H9 (cell line): ENCODE measurements around the gene C16orf78. TPM values are rescaled to one million over a fixed set of nuclear protein-coding genes. Genes with fewer than 3 reads are reported as not detected.

Experiments used
- DNase-seq: peaks from one replicate; pipeline ENCODE4 v3.0.0-alpha.2; 2017
- H2AFZ ChIP-seq: one replicate; pipeline ENCODE4 v1.6.1; 2013; ENCODE audit warnings: mild to moderate bottlenecking, low read length, control low read depth, moderate library complexity
- H2AK5ac ChIP-seq: 2 replicates; pipeline ENCODE4 v1.6.1; 2013; ENCODE audit warnings: low read length, control low read depth, mixed read lengths; ENCODE audit not compliant: insufficient read length
- H2BK120ac ChIP-seq: one replicate; pipeline ENCODE4 v1.6.1; 2013; ENCODE audit warnings: low read depth, mild to moderate bottlenecking, low read length, control low read depth, inconsistent platforms; ENCODE audit not compliant: poor library complexity, severe bottlenecking
- H2BK12ac ChIP-seq: 2 replicates; pipeline ENCODE4 v1.6.1; 2013; ENCODE audit warnings: low read length, control low read depth, mixed read lengths, low read depth; ENCODE audit not compliant: insufficient read length
- H2BK15ac ChIP-seq: 2 replicates; pipeline ENCODE4 v1.6.1; 2013; ENCODE audit warnings: low read depth, low read length, control low read depth
- H2BK20ac ChIP-seq: one replicate; pipeline ENCODE4 v1.6.1; 2013; ENCODE audit warnings: low read depth, mild to moderate bottlenecking, low read length, control low read depth, inconsistent platforms; ENCODE audit not compliant: poor library complexity, severe bottlenecking
- H2BK5ac ChIP-seq: 2 replicates; pipeline ENCODE4 v1.6.1; 2013; ENCODE audit warnings: low read length, control low read depth, mixed read lengths; ENCODE audit not compliant: insufficient read length
- H3K14ac ChIP-seq: 2 replicates; pipeline ENCODE4 v1.6.1; 2013; ENCODE audit warnings: low read length, control low read depth; ENCODE audit not compliant: insufficient read depth
- H3K18ac ChIP-seq: 2 replicates; pipeline ENCODE4 v1.6.1; 2013; ENCODE audit warnings: low read depth, mild to moderate bottlenecking, mixed read lengths, low read length, control low read depth; ENCODE audit not compliant: insufficient read length
- H3K23ac ChIP-seq: 2 replicates; pipeline ENCODE4 v1.6.1; 2013; ENCODE audit warnings: low read length, control low read depth, mixed read lengths, low read depth; ENCODE audit not compliant: insufficient read length
- H3K23me2 ChIP-seq: 2 replicates; pipeline ENCODE4 v1.6.1; 2013; ENCODE audit warnings: low read depth, mild to moderate bottlenecking, mixed read lengths, low read length, control low read depth; ENCODE audit not compliant: insufficient read length, poor library complexity, severe bottlenecking
- H3K27ac ChIP-seq: 2 replicates; pipeline ENCODE4 v1.5.1; 2013; ENCODE audit warnings: low read length, control low read depth, mixed read lengths, low read depth; ENCODE audit not compliant: insufficient read length
- H3K27me3 ChIP-seq: 2 replicates; pipeline ENCODE4 v1.6.1; 2013; ENCODE audit warnings: low read length, control low read depth, inconsistent platforms; ENCODE audit not compliant: insufficient read depth
- H3K4ac ChIP-seq: 2 replicates; pipeline ENCODE4 v1.6.1; 2013; ENCODE audit warnings: low read depth, mild to moderate bottlenecking, control low read depth, inconsistent platforms, low read length, moderate library complexity
- H3K4me1 ChIP-seq: 2 replicates; pipeline ENCODE4 v1.6.1; 2013; ENCODE audit warnings: low read length, control low read depth, inconsistent platforms; ENCODE audit not compliant: insufficient read depth
- H3K4me2 ChIP-seq: 2 replicates; pipeline ENCODE4 v1.6.1; 2013; ENCODE audit warnings: low read length, control low read depth, mixed read lengths; ENCODE audit not compliant: insufficient read length, insufficient read depth
- H3K56ac ChIP-seq: 2 replicates; pipeline ENCODE4 v1.6.1; 2013; ENCODE audit warnings: low read depth, mild to moderate bottlenecking, mixed read lengths, low read length, control low read depth; ENCODE audit not compliant: insufficient read length
- H3K79me1 ChIP-seq: 2 replicates; pipeline ENCODE4 v1.6.1; 2013; ENCODE audit warnings: low read depth, mild to moderate bottlenecking, moderate library complexity, low read length, control low read depth, inconsistent platforms; ENCODE audit not compliant: insufficient read depth, poor library complexity, severe bottlenecking
- H3K79me2 ChIP-seq: 2 replicates; pipeline ENCODE4 v1.6.1; 2013; ENCODE audit warnings: low read length, control low read depth, inconsistent platforms; ENCODE audit not compliant: insufficient read depth
- H3K9ac ChIP-seq: 2 replicates; pipeline ENCODE4 v1.6.1; 2013; ENCODE audit warnings: low read length, control low read depth, mixed read lengths; ENCODE audit not compliant: insufficient read length; ENCODE audit errors: extremely low read depth
- H3K9me3 ChIP-seq: one replicate; pipeline ENCODE4 v1.6.1; 2013; ENCODE audit warnings: low read depth, low read length, inconsistent platforms; ENCODE audit not compliant: control insufficient read depth
- H3T11ph ChIP-seq: one replicate; pipeline ENCODE4 v1.6.1; 2013; ENCODE audit warnings: mild to moderate bottlenecking, low read length, control low read depth, inconsistent platforms
- H4K20me1 ChIP-seq: one replicate; pipeline ENCODE4 v1.6.1; 2013; ENCODE audit not compliant: control insufficient read depth, insufficient read length, insufficient read depth
- H4K5ac ChIP-seq: 2 replicates; pipeline ENCODE4 v1.6.1; 2013; ENCODE audit warnings: low read depth, mild to moderate bottlenecking, mixed read lengths, low read length, control low read depth; ENCODE audit not compliant: insufficient read length
- H4K8ac ChIP-seq: replicated peaks from 2 replicates; pipeline ENCODE4 v1.6.1; 2013; ENCODE audit warnings: low read length, control low read depth, mixed read lengths, low read depth; ENCODE audit not compliant: insufficient read length
- H4K91ac ChIP-seq: 2 replicates; pipeline ENCODE4 v1.6.1; 2013; ENCODE audit warnings: low read depth, mild to moderate bottlenecking, moderate library complexity, mixed read lengths, low read length, control low read depth; ENCODE audit not compliant: insufficient read length
- H3K27ac Mint-ChIP-seq, 3 experiments: 2 replicates in 2 of 3; 3 replicates in 1 of 3; pipeline ENCODE4 v1.8.0; 2020 to 2021; ENCODE audit warnings: mixed read lengths in 3 of 3, mild to moderate bottlenecking in 1 of 3, moderate library complexity in 1 of 3
- H3K27me3 Mint-ChIP-seq: 2 replicates; pipeline ENCODE4 v1.8.0; 2021; ENCODE audit warnings: low read depth, mild to moderate bottlenecking, moderate library complexity, mixed read lengths
- H3K36me3 Mint-ChIP-seq, 3 experiments: 2 replicates in 2 of 3; 3 replicates in 1 of 3; pipeline ENCODE4 v1.8.0; 2020 to 2021; ENCODE audit warnings: low read depth in 3 of 3, mixed read lengths in 3 of 3; ENCODE audit not compliant: insufficient read depth in 1 of 3
- H3K4me1 Mint-ChIP-seq, 2 experiments: 2 replicates each; pipeline ENCODE4 v1.8.0; 2020; ENCODE audit warnings: mixed read lengths in 2 of 2
- H3K4me3 Mint-ChIP-seq, 2 experiments: 2 replicates in 1 of 2; 3 replicates in 1 of 2; pipeline ENCODE4 v1.8.0; 2020 to 2021; ENCODE audit warnings: mild to moderate bottlenecking in 2 of 2, mixed read lengths in 2 of 2, moderate library complexity in 1 of 2
- H3K9me3 Mint-ChIP-seq, 2 experiments: 2 replicates in 1 of 2; 3 replicates in 1 of 2; pipeline ENCODE4 v1.8.0; 2020; ENCODE audit warnings: mild to moderate bottlenecking in 2 of 2, mixed read lengths in 2 of 2, moderate library complexity in 1 of 2
- CTCF ChIP-seq: fragments of 200-600 bp; sonication (generic); conservative IDR thresholded peaks from 3 replicates; pipeline ENCODE4 v1.8.0; 2021; ENCODE audit warnings: antibody characterized with exemption, mild to moderate bottlenecking
- WGBS: extraction: QIAGEN DNeasy Blood & Tissue Kit; methylation state at CpG from one replicate; pipeline ENCODE4 v1.1.7; 2013; ENCODE audit warnings: missing lambda C conversion rate, low lambda C conversion rate, mixed read lengths; ENCODE audit not compliant: insufficient read length; ENCODE audit errors: extremely low coverage; 5-methylcytosine and 5-hydroxymethylcytosine counted together
- total RNA-seq: library from RNA; stranded (reverse); gene quantifications from 2 replicates; pipeline ENCODE4 v1.2.1, GENCODE V29; 2021

Gene C16orf78
- total RNA-seq, 1 experiment from 2014 or later = not detected

GRCh38 chr16:49353680-49354079, 19.9 kb upstream of the C16orf78 start:
- Mint-ChIP-seq H3K4me3 (no peak overlapping the region), H3K27ac (no peak overlapping the region), H3K9me3 (peaks cover 0 to 4% of the 10 kb centered on the region in 2 experiments; a peak in 1 of 5 replicates), H3K4me1 (peaks cover 24 to 34% of the 10 kb centered on the region in 2 experiments), H3K36me3 (no peaks in the 10 kb centered on the region; a peak in 1 of 7 replicates), H3K27me3 (peaks cover 11% of the 10 kb centered on the region)
- no peak overlapping the region for H2AK5ac ChIP-seq
- no peaks in the 10 kb centered on the region for H4K20me1 ChIP-seq
- no peak overlapping the region for H3K14ac ChIP-seq
- H3K4me2 ChIP-seq = no peak overlapping the region
- H3K18ac ChIP-seq = no peak overlapping the region
- H4K5ac ChIP-seq = no peak overlapping the region
- no peak overlapping the region for H2BK12ac ChIP-seq
- H3K23ac ChIP-seq = no peak overlapping the region
- H3K9ac ChIP-seq = no peak overlapping the region
- H2BK5ac ChIP-seq = no peak overlapping the region
- WGBS = no CpG with 5 or more reads among the region's 5 CpGs
- no peaks in the 10 kb centered on the region for H3K4me1 ChIP-seq
- no peak for TF ChIP-seq CTCF
- H3K79me2 ChIP-seq = no peaks in the 10 kb centered on the region
- H3K79me1 ChIP-seq = no peaks in the 10 kb centered on the region
- no peak overlapping the region for H3K27ac ChIP-seq
- no peaks in the 10 kb centered on the region for H3K23me2 ChIP-seq
- no peak for DNase-seq
- H2AFZ ChIP-seq = no peak overlapping the region
- no peak overlapping the region for H3K56ac ChIP-seq
- H3K9me3 ChIP-seq = no peaks in the 10 kb centered on the region
- no peak overlapping the region for H4K91ac ChIP-seq
- no peak overlapping the region for H2BK20ac ChIP-seq
- no peak overlapping the region for H3K4ac ChIP-seq
- H4K8ac ChIP-seq = no peak overlapping the region
- no peak overlapping the region for H2BK15ac ChIP-seq
- no peak overlapping the region for H2BK120ac ChIP-seq
- H3T11ph ChIP-seq = no peak overlapping the region
- H3K27me3 ChIP-seq = no peaks in the 10 kb centered on the region
